Adrenal gland (tissue), 5 donors: ENCODE results near the gene CRTC1.

ENCODE experiments used
- CTCF ChIP-seq, 6 experiments: fragments of 450-650 bp in 4 of 6; fragments of 200-600 bp in 2 of 6; sonication (generic) in 1 of 6; IDR thresholded peaks; 1 replicate in 5 of 6; 2 replicates in 1 of 6; pipeline versions ENCODE4 v1.5.1 to v1.8.0; 2016 to 2021; ENCODE audit warnings: antibody characterized with exemption in 6 of 6, mild to moderate bottlenecking in 2 of 6, moderate library complexity in 1 of 6
- POLR2A ChIP-seq, 2 donors: fragments of 450-650 bp; IDR thresholded peaks; one replicate each; pipeline ENCODE4 v1.6.1; 2017; ENCODE audit warnings: antibody characterized with exemption in 2 of 2, mild to moderate bottlenecking in 2 of 2, moderate library complexity in 1 of 2
- donor health status: DM: no; HTN: no; CAD: no.

GRCh38 chr19:18668252-18668631 is 15.2 kb upstream of the CRTC1 start:
- TF ChIP-seq CTCF (IDR thresholded peaks at IDR 0.05) (no peak), POLR2A (IDR thresholded peaks at IDR 0.05) (no peak)
